ENCODE data around the gene ELMO1. TPM values are rescaled to one million over a fixed set of nuclear protein-coding genes. Genes with fewer than 3 reads are reported as not detected.
A peak's percentile ranks its signal among the peaks of the same experiment; 100 is the strongest.

Gene ELMO1
- total RNA-seq, 1 donor from 2014 or later = 53.8 TPM

- DNase-seq (no peak), ATAC-seq (no peak)
- Histone ChIP-seq H3K4me1 (no peaks in the 10 kb centered on the region), H3K9me3 (peaks cover 7% of the 10 kb centered on the region), H3K27me3 (no peaks in the 10 kb centered on the region), H3K36me3 (no peaks in the 10 kb centered on the region), H3K4me3 (no peak overlapping the region), H3K27ac (no peak overlapping the region)
- TF ChIP-seq CTCF (IDR thresholded peaks at IDR 0.05) = no peak
- intact Hi-C loops (cut with DNase I) = no loop called here
Measured at GRCh38 chr7:37039131-37039749, 409.4 kb downstream of the ELMO1 start.

GRCh38 chr7:37038706-37039105 is 410.0 kb downstream of the ELMO1 start:
- intact Hi-C loops (cut with DNase I) = no loop called here
- DNase-seq (no peak), ATAC-seq (no peak)
- H3K36me3 ChIP-seq = no peaks in the 10 kb centered on the region
- no peaks in the 10 kb centered on the region for H3K27me3 ChIP-seq
- H3K4me3 ChIP-seq = no peak overlapping the region
- H3K27ac ChIP-seq = no peak overlapping the region
- H3K4me1 ChIP-seq = no peaks in the 10 kb centered on the region
- no peak for TF ChIP-seq CTCF (IDR thresholded peaks at IDR 0.05)
- peaks cover 7% of the 10 kb centered on the region for H3K9me3 ChIP-seq

- intact Hi-C loops (cut with DNase I) = no loop called here
- ATAC-seq = no peak
- Histone ChIP-seq H3K9me3 (peaks cover 7% of the 10 kb centered on the region), H3K36me3 (no peaks in the 10 kb centered on the region), H3K27me3 (no peaks in the 10 kb centered on the region), H3K4me1 (peaks cover 5% of the 10 kb centered on the region), H3K4me3 (no peak overlapping the region), H3K27ac (no peak overlapping the region)
- DNase-seq = no peak
- no peak for TF ChIP-seq CTCF (IDR thresholded peaks at IDR 0.05)
Measured at GRCh38 chr7:37037286-37037685, 411.4 kb downstream of the ELMO1 start.

GRCh38 chr7:37035631-37036030 is 413.0 kb downstream of the ELMO1 start:
- no peak overlapping the region for H3K4me3 ChIP-seq
- no peak overlapping the region for H3K27ac ChIP-seq
- TF ChIP-seq CTCF (IDR thresholded peaks at IDR 0.05) = no peak
- peaks cover 7% of the 10 kb centered on the region for H3K9me3 ChIP-seq
- DNase-seq = no peak
- no peaks in the 10 kb centered on the region for H3K36me3 ChIP-seq
- intact Hi-C loops (cut with DNase I) = no loop called here
- peaks cover 18% of the 10 kb centered on the region for H3K4me1 ChIP-seq
- ATAC-seq = no peak
- H3K27me3 ChIP-seq = no peaks in the 10 kb centered on the region

GRCh38 chr7:37033141-37033540 is 415.5 kb downstream of the ELMO1 start:
- Histone ChIP-seq H3K36me3 (no peaks in the 10 kb centered on the region), H3K27ac (no peak overlapping the region), H3K4me1 (peaks cover 18% of the 10 kb centered on the region), H3K4me3 (no peak overlapping the region), H3K27me3 (no peaks in the 10 kb centered on the region), H3K9me3 (no peaks in the 10 kb centered on the region)
- intact Hi-C loops (cut with DNase I) = no loop called here
- no peak for TF ChIP-seq CTCF (IDR thresholded peaks at IDR 0.05)
- ATAC-seq = no peak
- DNase-seq = no peak

- DNase-seq (no peak), ATAC-seq (no peak)
- intact Hi-C loops (cut with DNase I) = no loop called here
- Histone ChIP-seq H3K9me3 (no peaks in the 10 kb centered on the region), H3K27ac (peak overlapping the region; percentile 55), H3K27me3 (no peaks in the 10 kb centered on the region), H3K4me1 (peaks cover 18% of the 10 kb centered on the region), H3K4me3 (no peak overlapping the region), H3K36me3 (no peaks in the 10 kb centered on the region)
- TF ChIP-seq CTCF (IDR thresholded peaks at IDR 0.05) = no peak
Measured at GRCh38 chr7:37032258-37032601, 416.4 kb downstream of the ELMO1 start.
